PC-3 (cell line): ENCODE measurements around the gene HSD17B12. TPM values are rescaled to one million over a fixed set of nuclear protein-coding genes. Genes with fewer than 3 reads are reported as not detected.

Source experiments
- ATAC-seq: fragments of 200-7000 bp; cut with Tn5 transposase; 2 replicates; pipeline ENCODE4 v1.9.1; 2020; ENCODE audit warnings: mild to moderate bottlenecking, moderate library complexity
- BruUV-seq: library from RNA; stranded (reverse); fragments of 400-500 nt; replicated peaks from 2 replicates; lab custom pipeline; 2021; lab: Mats Ljungman, UMichigan
- CTCF ChIA-PET: fragments of 300-600 bp; sonication (Branson Sonifier 250); formaldehyde crosslinking; loops from one replicate; lab custom pipeline; 2022; ENCODE audit warnings: antibody characterized with exemption; lab: Charles Lee
- POLR2A ChIA-PET: fragments of 300-600 bp; sonication (Branson Sonifier 250); formaldehyde crosslinking; loops from one replicate; lab custom pipeline; 2022; ENCODE audit warnings: antibody characterized with exemption; ENCODE audit not compliant: unreplicated experiment; lab: Charles Lee
- DNase-seq: peaks from one replicate; pipeline ENCODE4 v3.0.0-alpha.2; 2015
- H2AFZ ChIP-seq: fragments of 300-600 bp; sonication (generic); 2 replicates; pipeline ENCODE4 v1.6.0; 2016; ENCODE audit warnings: antibody characterized with exemption, low read length
- H3F3A ChIP-seq: fragments of 300-600 bp; sonication (generic); one replicate; pipeline ENCODE4 v1.6.0; 2017; ENCODE audit warnings: antibody characterized with exemption, low read length, control low read depth, mild to moderate bottlenecking; ENCODE audit not compliant: unreplicated experiment
- H3K27ac ChIP-seq: fragments of 300-600 bp; sonication (generic); 2 replicates; pipeline ENCODE4 v1.5.1; 2016; ENCODE audit warnings: mild to moderate bottlenecking, low read length
- H3K27me3 ChIP-seq: fragments of 300-600 bp; sonication (generic); 2 replicates; pipeline ENCODE4 v1.6.1; 2016; ENCODE audit warnings: low read length, mixed read lengths
- H3K36me3 ChIP-seq: fragments of 300-600 bp; sonication (generic); 2 replicates; pipeline ENCODE4 v1.6.1; 2016; ENCODE audit warnings: low read depth, mixed run types, low read length, mixed read lengths
- H3K4me1 ChIP-seq: fragments of 300-600 bp; sonication (generic); 2 replicates; pipeline ENCODE4 v1.5.1; 2016; ENCODE audit warnings: low read length; ENCODE audit not compliant: insufficient read depth
- H3K4me2 ChIP-seq: fragments of 300-600 bp; sonication (generic); 2 replicates; pipeline ENCODE4 v1.6.0; 2016; ENCODE audit warnings: low read length
- H3K4me3 ChIP-seq: fragments of 300-600 bp; sonication (generic); 2 replicates; pipeline ENCODE4 v1.5.1; 2016; ENCODE audit warnings: mild to moderate bottlenecking, low read length, mixed read lengths
- H3K79me2 ChIP-seq: fragments of 300-600 bp; sonication (generic); 2 replicates; pipeline ENCODE4 v1.6.1; 2017; ENCODE audit warnings: low read length, mixed read lengths
- H3K9ac ChIP-seq: fragments of 300-600 bp; sonication (generic); 2 replicates; pipeline ENCODE4 v1.6.0; 2016; ENCODE audit warnings: mild to moderate bottlenecking, low read length
- H3K9me2 ChIP-seq: fragments of 300-600 bp; sonication (generic); replicated peaks from 2 replicates; pipeline ENCODE4 v1.6.1; 2016; ENCODE audit warnings: mixed run types, low read length, mixed read lengths
- H3K9me3 ChIP-seq: fragments of 300-600 bp; sonication (generic); 2 replicates; pipeline ENCODE4 v1.6.1; 2016; ENCODE audit warnings: low read length, mixed read lengths
- H4K20me1 ChIP-seq: fragments of 300-600 bp; sonication (generic); 2 replicates; pipeline ENCODE4 v1.6.1; 2016; ENCODE audit warnings: low read length, mixed read lengths
- CTCF ChIP-seq: fragments of 300-600 bp; sonication (generic); conservative IDR thresholded peaks from 2 replicates; pipeline ENCODE4 v1.5.1; 2017; ENCODE audit warnings: antibody characterized with exemption, low read depth, mild to moderate bottlenecking, low read length
- EZH2 ChIP-seq: fragments of 300-600 bp; sonication (generic); IDR thresholded peaks from one replicate; pipeline ENCODE4 v1.6.1; 2017; ENCODE audit warnings: antibody characterized with exemption, mild to moderate bottlenecking, low read length; ENCODE audit not compliant: unreplicated experiment
- EZH2phosphoT487 ChIP-seq: fragments of 300-600 bp; sonication (generic); IDR thresholded peaks from 2 replicates; pipeline ENCODE4 v1.6.1; 2018; ENCODE audit warnings: mild to moderate bottlenecking, antibody characterized with exemption, low read length, borderline replicate concordance
- intact Hi-C: fragments of 100-400 bp; cut with micrococcal nuclease; formaldehyde crosslinking; loops from 2 replicates; pipeline ENCODE4 v1.9.0; 2023
- total RNA-seq: library from RNA; depleted of rRNA; stranded (reverse); fragments of >200 nt; gene quantifications from 2 replicates; pipeline ENCODE4 v1.2.3, GENCODE V29; 2014

Gene HSD17B12
- total RNA-seq, 1 experiment from 2014 or later: 77.6 TPM

GRCh38 chr11:43770173-43770572, 89.6 kb downstream of the HSD17B12 start:
- Histone ChIP-seq H3K79me2 (no peaks in the 10 kb centered on the region), H3K9me3 (no peaks in the 10 kb centered on the region), H3K27me3 (no peaks in the 10 kb centered on the region), H3K4me1 (no peaks in the 10 kb centered on the region), H3F3A (no peaks in the 10 kb centered on the region), H3K4me3 (no peak overlapping the region), H3K27ac (no peak overlapping the region), H3K36me3 (peaks cover 10% of the 10 kb centered on the region), H3K4me2 (no peak overlapping the region), H3K9me2 (no peaks in the 10 kb centered on the region), H2AFZ (no peak overlapping the region), H3K9ac (no peak overlapping the region), H4K20me1 (no peaks in the 10 kb centered on the region)
- DNase-seq: no peak
- intact Hi-C loops: no loop called here
- no peak for ATAC-seq
- ChIA-PET POLR2A (no interaction called here), CTCF (no interaction called here)
- no TSS peak for BruUV-seq
- no peak for TF ChIP-seq CTCF
- TF ChIP-seq EZH2: no peak
- no peak for TF ChIP-seq EZH2phosphoT487

DNA sequence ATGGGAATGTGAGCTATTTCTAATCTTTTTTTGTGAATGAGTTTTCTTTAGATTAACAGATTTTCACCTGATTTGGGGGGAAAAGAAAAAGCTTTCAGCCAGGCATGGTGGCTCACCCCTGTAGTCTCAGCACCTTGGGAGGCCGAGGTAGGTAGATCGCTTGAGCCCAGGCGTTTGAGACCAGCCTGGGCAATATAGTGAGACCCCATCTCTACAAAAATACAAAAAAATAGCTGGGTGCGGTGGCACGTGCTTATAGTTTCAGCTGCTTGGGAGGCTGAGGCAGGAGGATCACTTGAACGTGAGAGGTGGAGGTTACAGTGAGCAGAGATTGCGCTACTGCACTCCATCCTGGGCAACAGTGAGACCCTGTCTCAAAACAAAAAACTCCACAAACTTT, 92.2 kb downstream of the HSD17B12 start:
- POLR2A ChIA-PET: no interaction called here
- DNase-seq (no peak), ATAC-seq (no peak)
- Histone ChIP-seq H2AFZ (no peak overlapping the region), H3K9me2 (no peaks in the 10 kb centered on the region), H3K27ac (no peak overlapping the region), H3K9ac (no peak overlapping the region), H3K36me3 (peaks cover 8% of the 10 kb centered on the region), H3K4me1 (no peaks in the 10 kb centered on the region), H4K20me1 (no peaks in the 10 kb centered on the region), H3K27me3 (no peaks in the 10 kb centered on the region), H3K79me2 (no peaks in the 10 kb centered on the region), H3K9me3 (no peaks in the 10 kb centered on the region), H3K4me2 (no peak overlapping the region), H3F3A (no peaks in the 10 kb centered on the region), H3K4me3 (no peak overlapping the region)
- intact Hi-C loops: no loop called here
- CTCF ChIA-PET: no interaction called here
- no peak for TF ChIP-seq EZH2
- TF ChIP-seq EZH2phosphoT487: no peak
- no peak for TF ChIP-seq CTCF
- no TSS peak for BruUV-seq

DNA sequence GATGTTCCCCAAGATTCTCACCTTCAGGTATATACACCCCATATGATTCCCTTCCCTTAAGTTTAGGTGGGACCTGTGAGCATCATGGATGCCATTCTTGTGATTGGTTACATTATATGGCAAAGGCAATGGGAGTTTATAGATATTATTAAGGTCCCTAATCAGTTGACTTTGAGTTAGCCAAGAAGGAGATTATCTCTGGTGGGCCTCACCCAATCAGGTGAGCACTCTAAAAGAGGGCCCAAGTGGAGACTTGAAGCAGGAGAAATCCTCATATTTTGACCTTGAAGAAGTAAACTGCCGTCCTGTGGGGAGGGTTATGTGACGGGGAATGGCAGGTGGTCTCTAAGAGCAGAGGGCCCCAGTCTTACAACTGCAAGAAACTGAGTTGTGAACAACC, 94.2 kb downstream of the HSD17B12 start:
- Histone ChIP-seq H3K36me3 (no peaks in the 10 kb centered on the region; the same call in 1 of the 2 replicates), H3K79me2 (no peaks in the 10 kb centered on the region), H3K9me3 (no peaks in the 10 kb centered on the region), H3K9ac (no peak overlapping the region), H4K20me1 (no peaks in the 10 kb centered on the region), H3K4me3 (no peak overlapping the region), H2AFZ (no peak overlapping the region), H3K27ac (no peak overlapping the region), H3F3A (no peaks in the 10 kb centered on the region), H3K9me2 (no peaks in the 10 kb centered on the region), H3K27me3 (no peaks in the 10 kb centered on the region), H3K4me1 (no peaks in the 10 kb centered on the region), H3K4me2 (no peak overlapping the region)
- intact Hi-C loops: no loop called here
- POLR2A ChIA-PET: no interaction called here
- no peak for TF ChIP-seq EZH2phosphoT487
- no peak for TF ChIP-seq CTCF
- no peak for TF ChIP-seq EZH2
- no peak for DNase-seq
- no TSS peak for BruUV-seq
- CTCF ChIA-PET: no interaction called here
- no peak for ATAC-seq
